WTC11 (cell line): ENCODE measurements around the gene RAP1GDS1.

Experiments
- NFYB ChIP-seq: sonication (generic); formaldehyde crosslinking; conservative IDR thresholded peaks from 2 replicates; pipeline ENCODE4 v1.8.0; 2022; ENCODE audit warnings: low read depth, missing genetic modification reagents
- TF ChIP-seq, protein P1 (sequence below): sonication (generic); formaldehyde crosslinking; IDR thresholded peaks from 2 replicates; pipeline ENCODE4 v1.8.0; 2022; ENCODE audit warnings: mild to moderate bottlenecking, missing genetic modification reagents
- TF ChIP-seq, protein P2 (sequence below): fragments of 200-600 bp; IDR thresholded peaks from 2 replicates; pipeline ENCODE4 v1.8.0; 2022; ENCODE audit warnings: antibody characterized with exemption

DNA sequence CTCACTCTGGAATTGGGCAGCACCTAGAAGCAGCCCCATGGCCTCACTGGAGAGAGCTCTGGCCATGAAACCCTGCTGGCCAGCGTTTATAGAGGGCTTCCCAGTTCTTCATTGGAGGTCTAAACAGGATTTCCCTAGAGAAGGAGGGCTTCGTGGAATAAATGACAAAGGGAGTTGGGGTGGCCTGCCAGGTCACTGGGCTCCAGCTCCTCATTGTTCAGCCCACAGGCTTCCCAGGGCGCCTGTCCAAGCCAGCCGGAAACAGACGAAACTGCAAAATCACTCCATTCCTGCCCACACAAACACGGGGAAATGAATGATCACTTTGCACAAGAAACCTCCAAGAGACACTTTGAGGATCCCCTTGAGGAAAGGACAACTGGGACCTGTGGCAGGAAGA, 207.5 kb downstream of the RAP1GDS1 start:
- TF ChIP-seq NFYB (CRISPR knock-in tag): no peak
- TF ChIP-seq, protein P1, sequence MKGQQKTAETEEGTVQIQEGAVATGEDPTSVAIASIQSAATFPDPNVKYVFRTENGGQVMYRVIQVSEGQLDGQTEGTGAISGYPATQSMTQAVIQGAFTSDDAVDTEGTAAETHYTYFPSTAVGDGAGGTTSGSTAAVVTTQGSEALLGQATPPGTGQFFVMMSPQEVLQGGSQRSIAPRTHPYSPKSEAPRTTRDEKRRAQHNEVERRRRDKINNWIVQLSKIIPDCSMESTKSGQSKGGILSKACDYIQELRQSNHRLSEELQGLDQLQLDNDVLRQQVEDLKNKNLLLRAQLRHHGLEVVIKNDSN (CRISPR knock-in tag): no peak
- TF ChIP-seq, protein P2, sequence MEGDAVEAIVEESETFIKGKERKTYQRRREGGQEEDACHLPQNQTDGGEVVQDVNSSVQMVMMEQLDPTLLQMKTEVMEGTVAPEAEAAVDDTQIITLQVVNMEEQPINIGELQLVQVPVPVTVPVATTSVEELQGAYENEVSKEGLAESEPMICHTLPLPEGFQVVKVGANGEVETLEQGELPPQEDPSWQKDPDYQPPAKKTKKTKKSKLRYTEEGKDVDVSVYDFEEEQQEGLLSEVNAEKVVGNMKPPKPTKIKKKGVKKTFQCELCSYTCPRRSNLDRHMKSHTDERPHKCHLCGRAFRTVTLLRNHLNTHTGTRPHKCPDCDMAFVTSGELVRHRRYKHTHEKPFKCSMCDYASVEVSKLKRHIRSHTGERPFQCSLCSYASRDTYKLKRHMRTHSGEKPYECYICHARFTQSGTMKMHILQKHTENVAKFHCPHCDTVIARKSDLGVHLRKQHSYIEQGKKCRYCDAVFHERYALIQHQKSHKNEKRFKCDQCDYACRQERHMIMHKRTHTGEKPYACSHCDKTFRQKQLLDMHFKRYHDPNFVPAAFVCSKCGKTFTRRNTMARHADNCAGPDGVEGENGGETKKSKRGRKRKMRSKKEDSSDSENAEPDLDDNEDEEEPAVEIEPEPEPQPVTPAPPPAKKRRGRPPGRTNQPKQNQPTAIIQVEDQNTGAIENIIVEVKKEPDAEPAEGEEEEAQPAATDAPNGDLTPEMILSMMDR: no peak
